ENCODE data around the gene ANO1.

The ANO1 gene

DNA sequence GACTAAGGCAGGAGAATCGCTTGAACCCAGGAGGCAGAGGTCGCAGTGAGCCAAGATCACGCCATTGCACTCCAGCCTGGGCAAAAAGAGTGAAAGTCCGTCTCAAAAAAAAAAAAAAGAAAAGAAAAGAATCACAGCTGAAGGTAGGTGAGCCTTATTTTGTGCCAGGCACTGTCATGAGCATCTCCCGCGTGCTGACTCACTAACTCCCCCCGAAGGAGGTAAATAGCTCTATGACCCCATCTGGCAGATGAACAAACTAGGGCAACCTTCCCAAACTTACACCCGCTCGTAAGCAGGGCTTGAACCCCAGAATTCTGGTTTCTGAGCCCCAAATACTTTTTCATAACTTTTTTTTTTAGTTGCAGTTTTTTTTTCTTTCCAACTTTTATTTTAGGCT, 60.3 kb downstream of the ANO1 start:
- DNase-seq (ENCODE audit: low read depth) = no peak

GRCh38 chr11:70139785-70140410, 61.8 kb downstream of the ANO1 start:
- no peak for DNase-seq (ENCODE audit: low read depth)

GRCh38 chr11:70140711-70141485, 62.8 kb downstream of the ANO1 start:
- DNase-seq (ENCODE audit: low read depth) = no peak

DNA sequence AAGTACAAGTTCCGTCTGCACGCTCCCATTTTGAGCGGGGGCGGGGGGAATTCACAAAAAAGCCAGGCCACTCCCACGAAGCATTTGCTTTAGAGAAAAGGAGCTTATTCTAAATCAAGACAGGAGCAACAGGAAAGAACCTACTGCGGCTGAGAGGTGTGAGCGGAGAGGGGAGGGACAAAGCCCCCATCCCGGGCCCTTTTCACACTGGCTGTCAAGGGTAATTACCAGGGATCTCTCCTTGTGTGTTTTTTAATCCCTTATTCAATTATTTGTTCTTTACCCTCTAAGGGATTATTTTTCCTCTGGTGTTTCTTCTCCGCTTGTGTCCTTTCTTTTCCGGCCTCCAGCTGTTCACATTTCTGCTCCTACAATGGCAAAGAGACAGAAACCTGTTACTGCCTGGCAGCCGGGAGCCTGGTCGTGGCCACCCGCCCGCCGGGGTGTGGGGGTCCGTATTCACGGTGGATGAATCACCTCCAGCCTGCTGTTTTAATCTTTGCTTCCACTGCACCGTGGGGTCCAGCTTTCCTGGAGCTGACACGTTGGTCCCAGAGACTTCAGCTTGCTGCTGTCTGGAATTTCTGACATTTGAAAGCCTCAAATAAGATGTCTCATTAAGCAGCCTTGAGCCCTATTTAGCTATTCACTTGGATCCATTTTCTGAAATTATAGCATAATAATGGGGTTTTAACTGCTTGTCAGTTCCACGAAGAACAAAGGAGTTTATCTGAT, 63.5 kb downstream of the ANO1 start:
- DNase-seq (ENCODE audit: low read depth) = no peak

GRCh38 chr11:70142221-70142875, 64.2 kb downstream of the ANO1 start:
- DNase-seq (ENCODE audit: low read depth) = no peak

GRCh38 chr11:70144262-70144661, 66.1 kb downstream of the ANO1 start:
- no peak for DNase-seq (ENCODE audit: low read depth)

- no peak for DNase-seq (ENCODE audit: low read depth)
Measured at GRCh38 chr11:70145071-70145470, 67.0 kb downstream of the ANO1 start.

DNA sequence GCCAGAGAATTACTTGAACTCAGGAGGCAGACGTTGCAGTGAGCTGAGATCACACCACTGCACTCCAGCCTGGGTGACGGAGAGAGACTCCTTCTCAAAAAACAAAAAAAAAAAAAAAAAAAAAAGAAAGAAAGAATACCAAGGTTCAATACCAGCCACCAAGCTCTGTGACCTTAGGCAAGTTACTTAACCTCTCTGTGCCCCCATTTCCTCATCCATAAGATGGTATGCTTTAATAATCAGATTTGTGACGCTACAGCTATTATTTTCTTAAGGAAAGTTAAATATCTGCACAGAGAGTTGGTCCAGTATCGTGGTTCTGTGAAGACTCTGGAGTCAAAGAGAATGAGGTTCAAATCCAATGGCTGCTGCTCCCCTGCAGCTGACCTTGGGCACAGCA, 67.7 kb downstream of the ANO1 start:
- no peak for DNase-seq (ENCODE audit: low read depth)

DNA sequence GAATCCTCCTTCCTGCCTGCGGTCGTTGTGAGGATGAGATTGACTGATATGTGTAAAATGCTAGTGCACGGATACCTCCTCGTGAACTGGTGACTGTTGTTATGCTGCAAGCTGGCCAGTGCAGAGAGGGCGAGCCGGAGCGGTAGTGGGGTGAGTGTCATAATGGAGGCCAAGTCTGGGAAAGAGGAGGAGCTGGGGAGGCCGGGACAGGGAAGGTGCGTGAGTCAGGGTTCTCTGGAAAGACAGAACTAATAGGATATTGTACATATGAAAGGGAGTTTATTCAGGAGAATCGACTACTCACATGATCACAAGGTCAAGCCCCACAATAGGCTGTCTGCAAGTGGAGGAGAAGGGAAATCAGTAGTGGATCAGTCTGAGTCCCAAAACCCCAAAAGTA, 68.2 kb downstream of the ANO1 start:
- DNase-seq (ENCODE audit: low read depth) = no peak

DNA sequence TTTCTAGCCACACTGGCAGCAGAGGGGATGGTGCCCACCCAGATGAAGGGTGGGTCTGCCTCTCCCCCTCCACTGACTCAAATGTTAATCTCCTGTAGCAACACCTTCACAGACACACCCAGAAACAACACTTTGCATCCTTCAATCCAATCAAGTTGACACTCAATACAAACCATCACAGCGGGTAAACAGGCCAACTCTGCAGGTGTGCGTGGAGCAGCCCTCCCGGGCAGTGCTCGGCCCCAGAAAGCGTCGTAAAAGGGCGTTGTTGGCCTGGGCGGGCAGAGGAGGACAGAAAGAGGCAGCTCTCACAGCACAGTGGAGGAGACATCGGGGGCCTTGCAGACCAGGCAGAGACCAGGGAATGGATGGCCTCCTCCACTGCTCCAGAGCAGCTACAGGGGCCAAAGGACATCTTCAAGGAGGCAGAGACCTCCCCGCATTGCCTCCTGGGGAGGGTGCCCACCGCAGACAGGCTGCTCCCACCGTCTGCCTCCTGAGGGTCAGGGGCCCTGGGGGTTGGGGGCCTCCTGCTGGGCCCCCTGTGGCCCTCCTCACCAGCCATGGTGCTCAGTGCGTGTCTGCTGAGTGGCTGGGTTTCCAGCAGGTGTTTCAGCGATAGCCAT, 68.9 kb downstream of the ANO1 start:
- no peak for DNase-seq (ENCODE audit: low read depth)

GRCh38 chr11:70147668-70148067, 69.6 kb downstream of the ANO1 start:
- DNase-seq (ENCODE audit: low read depth) = no peak

DNA sequence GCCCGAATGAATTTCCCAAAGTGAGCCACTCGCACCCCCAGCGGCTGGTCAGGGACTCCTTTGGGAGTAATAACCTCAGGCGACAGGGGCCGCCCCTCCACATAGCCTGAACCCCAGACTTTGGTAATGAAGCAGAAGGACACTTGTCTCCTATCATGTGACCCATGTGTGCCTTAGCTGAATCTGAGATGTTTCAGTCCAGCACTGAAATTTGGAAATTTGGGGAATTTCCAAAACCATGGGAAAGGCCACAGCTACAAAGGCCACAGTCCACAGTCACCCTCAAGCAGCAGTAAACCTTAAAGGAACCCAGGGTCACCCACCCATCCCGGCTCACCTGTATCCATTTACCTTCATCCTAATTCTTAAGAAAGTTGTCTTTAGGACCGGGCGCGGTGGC, 73.6 kb downstream of the ANO1 start:
- DNase-seq (ENCODE audit: low read depth) = no peak

GRCh38 chr11:70153133-70153727, 75.1 kb downstream of the ANO1 start:
- no peak for DNase-seq (ENCODE audit: low read depth)

DNA sequence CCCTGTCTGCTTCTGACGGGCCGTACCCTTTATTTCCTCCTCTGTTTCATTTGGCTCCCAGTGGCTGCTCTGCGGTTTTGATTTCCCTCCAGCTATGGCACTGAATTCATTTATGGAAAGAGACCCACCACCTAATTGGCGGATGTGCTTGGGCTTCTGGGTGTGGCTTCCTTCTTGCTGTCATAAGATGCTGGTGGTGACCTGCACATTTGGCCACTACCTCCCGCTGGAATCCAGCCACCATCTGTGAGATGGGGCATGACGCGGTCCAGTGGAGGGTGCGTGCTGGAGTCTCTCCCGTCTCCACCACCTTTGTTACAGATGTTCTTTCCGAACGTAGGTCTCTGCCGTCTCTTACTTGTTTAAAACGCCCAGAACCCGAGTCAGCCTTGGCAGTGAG, 77.3 kb downstream of the ANO1 start:
- DNase-seq (ENCODE audit: low read depth) = no peak

DNA sequence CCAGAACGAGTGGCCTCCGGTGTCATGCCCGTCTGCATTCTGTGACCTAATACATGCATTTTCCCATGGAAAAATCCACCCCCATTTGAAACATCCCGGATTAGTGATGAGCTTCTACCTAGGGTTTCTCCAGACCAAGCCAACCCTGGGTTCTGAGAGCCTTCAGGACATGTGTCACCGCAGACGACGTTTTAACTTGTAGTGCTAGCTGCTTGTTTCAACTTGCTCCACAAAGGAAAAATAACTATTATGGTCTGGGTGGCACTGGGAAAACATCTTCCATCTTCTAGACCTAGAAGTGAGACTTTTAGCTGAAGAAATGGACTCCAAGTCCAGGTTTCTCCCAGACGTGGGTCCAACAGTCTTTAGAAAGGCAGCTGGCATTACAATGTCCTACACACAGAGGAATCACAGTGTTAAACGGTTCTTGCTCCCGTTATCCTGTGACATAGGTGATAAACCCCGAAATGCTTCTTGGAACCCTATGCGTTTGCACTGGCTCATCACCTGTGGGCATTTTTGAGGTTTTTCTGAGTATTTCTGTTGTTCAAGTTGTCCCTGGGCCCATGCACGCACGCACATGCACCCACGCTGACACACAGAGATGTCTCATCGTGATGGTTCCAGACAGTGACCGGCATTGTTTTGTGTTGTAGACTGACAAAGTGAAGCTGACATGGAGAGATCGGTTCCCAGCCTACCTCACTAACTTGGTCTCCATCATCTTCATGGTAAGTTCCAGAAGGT, 78.3 kb downstream of the ANO1 start:
- DNase-seq (ENCODE audit: low read depth) = no peak

DNA sequence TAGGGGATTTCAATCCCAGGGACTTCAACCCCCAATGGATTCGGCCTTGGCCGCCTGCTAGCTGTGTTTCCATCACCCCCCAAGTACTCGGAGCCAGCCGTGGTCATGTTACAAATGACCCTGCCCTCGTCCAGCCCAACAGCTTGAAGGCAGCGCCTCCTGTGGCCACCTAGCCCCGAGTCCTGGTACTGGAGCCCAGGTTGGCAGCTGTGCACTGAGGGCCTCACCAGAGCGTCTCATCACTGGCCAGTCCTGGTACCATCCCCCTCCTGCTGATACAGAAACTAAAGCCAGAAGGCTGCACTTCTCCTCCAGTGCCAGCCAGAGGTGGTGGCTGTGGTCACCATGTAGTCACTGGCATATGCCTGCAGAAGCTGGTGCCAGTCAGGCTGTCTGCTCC, 80.1 kb downstream of the ANO1 start:
- DNase-seq (ENCODE audit: low read depth) = no peak

- DNase-seq (ENCODE audit: low read depth) = no peak
Measured at GRCh38 chr11:70158757-70159389, 80.8 kb downstream of the ANO1 start.

GRCh38 chr11:70159627-70160570, 81.8 kb downstream of the ANO1 start:
- DNase-seq (ENCODE audit: low read depth) = no peak

GRCh38 chr11:70161043-70161625, 83.0 kb downstream of the ANO1 start:
- no peak for DNase-seq (ENCODE audit: low read depth)

All from activated T-helper 9 cell treated with anti-CD3 and anti-CD28 coated beads, Interleukin-2, amount 50 U/mL, for 16 hours (primary cell).